Lung (tissue), 12 donors: ENCODE measurements around the gene EMC6. TPM values are rescaled to one million over a fixed set of nuclear protein-coding genes. Genes with fewer than 3 reads are reported as not detected.

ENCODE experiments used
- ATAC-seq: fragments of 200-7000 bp; cut with Tn5 transposase; one replicate; pipeline ENCODE4 v1.9.1; 2020; ENCODE audit warnings: moderate number of reproducible peaks; ENCODE audit not compliant: insufficient read depth, low FRiP score
- DNase-seq, 3 donors: peaks; one replicate each; pipeline ENCODE4 v3.0.0-alpha.2; 2013 to 2017
- H3K27ac ChIP-seq, 2 donors: one replicate each; pipeline ENCODE4 v1.5.1; 2013; ENCODE audit warnings: mild to moderate bottlenecking in 2 of 2, moderate library complexity in 2 of 2, control low read depth in 1 of 2, inconsistent platforms in 1 of 2, low read depth in 1 of 2, low read length in 1 of 2
- H3K27me3 ChIP-seq, 3 donors: one replicate each; pipeline ENCODE4 v1.5.1; 2013; ENCODE audit warnings: low read length in 2 of 3; ENCODE audit not compliant: control insufficient read depth in 3 of 3, insufficient read depth in 3 of 3
- H3K36me3 ChIP-seq, 4 donors: one replicate each; pipeline ENCODE4 v1.5.1; 2013; ENCODE audit warnings: low read length in 4 of 4, mild to moderate bottlenecking in 1 of 4, moderate library complexity in 1 of 4; ENCODE audit not compliant: control insufficient read depth in 4 of 4, insufficient read depth in 4 of 4
- H3K4me1 ChIP-seq, 5 donors: one replicate each; pipeline ENCODE4 v1.5.1; 2013; ENCODE audit warnings: low read length in 5 of 5, mild to moderate bottlenecking in 2 of 5, moderate library complexity in 1 of 5; ENCODE audit not compliant: control insufficient read depth in 5 of 5, insufficient read depth in 5 of 5
- H3K4me3 ChIP-seq: one replicate; pipeline ENCODE4 v1.5.1; 2013; ENCODE audit warnings: mild to moderate bottlenecking, control low read depth, moderate library complexity
- H3K9ac ChIP-seq, 2 donors: one replicate each; pipeline ENCODE4 v1.5.1; 2013; ENCODE audit warnings: low read length in 2 of 2, control low read depth in 1 of 2; ENCODE audit not compliant: insufficient read depth in 1 of 2
- H3K9me3 ChIP-seq, 4 donors: one replicate each; pipeline ENCODE4 v1.5.1; 2013; ENCODE audit warnings: low read length in 3 of 4, mild to moderate bottlenecking in 1 of 4, moderate library complexity in 1 of 4; ENCODE audit not compliant: control insufficient read depth in 4 of 4, insufficient read depth in 3 of 4
- CTCF ChIP-seq: IDR thresholded peaks from 2 replicates; pipeline ENCODE4 v1.5.1; 2012; ENCODE audit warnings: mild to moderate bottlenecking; ENCODE audit errors: control extremely low read depth, extremely low read depth
- WGBS, 2 donors: extraction: QIAGEN DNeasy Blood & Tissue Kit; methylation state at CpG; one replicate each; pipeline ENCODE4 v1.1.7; 2013; 5-methylcytosine and 5-hydroxymethylcytosine counted together
- polyA plus RNA-seq, 2 donors: library from polyadenylated mRNA; stranded (reverse); fragments of 200-250 nt; gene quantifications; one replicate each; pipeline ENCODE4 v1.2.1, GENCODE V29; 2013
- total RNA-seq, 2 donors: library from RNA; depleted of rRNA in 1 of 2; stranded (reverse); fragments of >200 nt in 1 of 2; gene quantifications; one replicate each; pipeline ENCODE4 v1.2.1, GENCODE V29; 2014 to 2021
- donor health status: control.
- donor health status: control.
- donor health status: Bipolar disorder and iron deficiency.
- donor health status: healthy.
- donor health status: DM: yes; HTN: yes; CAD: no.

EMC6 gene
- total and polyA plus RNA-seq, 4 donors = 10.9 to 93.4 (median 62.5) TPM

DNA sequence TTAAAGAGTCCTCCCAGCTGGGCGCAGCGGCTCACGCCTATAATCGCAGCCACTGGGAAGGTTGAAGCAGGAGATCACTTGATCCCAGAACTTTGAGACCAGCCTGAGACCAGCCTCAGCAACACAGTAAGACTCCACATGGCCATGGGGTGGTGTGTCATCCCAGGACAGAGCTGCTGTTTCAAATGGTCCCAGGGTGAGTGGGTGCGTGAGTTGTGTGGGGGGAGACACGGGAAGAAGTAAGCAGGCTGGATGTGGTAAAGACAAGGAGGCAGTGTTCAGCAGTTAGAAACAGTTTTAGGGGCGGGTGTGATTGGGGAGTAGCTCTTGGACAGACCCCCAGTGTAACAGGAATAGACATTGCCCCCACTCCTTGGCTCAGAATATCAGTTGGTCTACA, 36.3 kb upstream of the EMC6 start:
- WGBS, 2 donors = 97 to 98% methylated on average over 7 of the region's 7 CpGs
- no peak overlapping the region for H3K4me3 ChIP-seq
- H3K9me3 ChIP-seq = no peaks in the 10 kb centered on the region
- no peak overlapping the region for H3K9ac ChIP-seq
- DNase-seq = no peak
- H3K36me3 ChIP-seq = peaks cover 0 to 18% (median 5%) of the 10 kb centered on the region in 4 donors
- H3K27ac ChIP-seq = no peak overlapping the region
- TF ChIP-seq CTCF = no peak
- H3K4me1 ChIP-seq = peaks cover 0 to 8% (median 0%) of the 10 kb centered on the region in 5 donors
- no peaks in the 10 kb centered on the region for H3K27me3 ChIP-seq
- no peak for ATAC-seq

DNA sequence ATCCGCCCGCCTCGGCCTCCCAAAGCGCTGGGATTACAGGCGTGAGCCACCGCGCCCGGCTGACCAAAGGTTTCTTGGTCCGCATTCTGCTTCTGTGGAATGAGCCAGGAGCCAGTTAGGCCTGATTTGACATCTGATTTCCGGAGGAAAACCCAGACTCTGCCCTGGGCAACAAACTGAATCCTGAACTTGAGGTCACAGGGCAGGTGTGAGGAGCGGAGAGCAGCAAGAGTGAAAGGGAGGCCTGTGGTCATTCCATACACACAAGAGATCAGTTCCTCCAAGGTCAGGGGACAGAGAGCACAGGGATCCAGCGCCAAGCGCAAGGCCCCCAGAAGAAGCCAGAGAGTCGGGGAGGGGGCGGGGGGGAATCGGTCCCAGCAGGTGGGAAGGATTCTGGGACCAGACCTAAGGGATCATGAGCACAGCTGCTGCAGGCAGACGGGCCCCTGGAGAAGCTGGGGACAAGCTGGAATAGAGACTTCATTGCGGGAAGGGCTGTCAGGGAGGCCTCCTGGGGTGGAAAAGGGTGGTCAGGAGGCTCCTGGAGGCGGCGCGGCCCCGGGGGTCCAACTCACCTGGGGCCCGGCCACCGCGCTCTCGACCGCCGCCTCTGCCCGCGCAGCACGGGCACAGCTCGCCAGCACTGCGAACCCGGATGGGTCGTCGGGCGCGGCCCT, 33.0 kb upstream of the EMC6 start:
- H3K27ac ChIP-seq = peak overlapping the region; percentile 77 to 81

DNA sequence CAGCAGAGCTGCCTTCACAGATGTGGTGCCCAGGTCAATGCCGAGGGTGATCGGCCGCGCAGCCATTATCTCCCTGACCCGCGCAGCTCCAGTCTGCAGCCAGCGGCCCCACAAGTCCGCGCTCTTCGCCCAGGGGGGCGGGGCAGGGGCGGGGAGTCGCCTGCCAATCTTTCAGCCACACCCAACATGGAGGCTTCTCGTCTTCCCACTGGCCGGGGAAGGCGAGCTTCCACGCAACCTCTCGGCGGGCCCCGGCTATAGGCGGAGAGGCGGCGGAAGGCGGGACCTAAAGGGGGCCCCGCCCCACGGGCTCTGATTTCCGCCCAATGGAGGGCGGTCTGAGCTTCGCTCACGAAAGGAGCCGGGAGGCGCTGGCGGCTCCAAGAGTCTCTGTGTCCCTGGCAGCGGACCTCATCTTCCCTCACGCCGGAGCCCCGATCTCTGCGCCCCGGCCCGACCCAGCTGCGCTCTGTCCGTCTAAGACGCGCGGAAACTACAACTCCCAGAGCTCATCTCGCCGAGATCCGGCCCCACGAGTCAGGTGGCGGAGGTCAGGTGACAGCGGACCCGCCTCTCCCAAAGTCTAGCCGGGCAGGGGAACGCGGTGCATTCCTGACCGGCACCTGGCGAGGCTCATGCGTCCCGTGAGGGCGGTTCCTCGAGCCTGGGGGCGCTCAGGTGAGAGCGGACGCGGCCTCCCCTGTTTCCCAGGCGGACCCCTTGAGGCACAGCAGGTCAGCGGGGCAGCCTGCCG, 32.3 kb upstream of the EMC6 start, which contains the start of the genes CTNS and SHPK:
Gene CTNS (plus strand): TSS at position 607 of the 754 bp plus-strand sequence. CDS start 3,447 bp downstream, outside the sequence.
Gene SHPK (minus strand): TSS at position 97 of the 754 bp plus-strand sequence. CDS start 31 bp downstream, at position 66.
- peak within 1 kb of the TSS; percentile 95 for H3K4me3 ChIP-seq
- H3K27ac ChIP-seq = peak within 1 kb of the TSS; percentile 98 to 100
- TF ChIP-seq CTCF = no peak
- peak; percentile 98 for DNase-seq
- no peaks in the 10 kb centered on the region for H3K9me3 ChIP-seq
- peaks cover 0 to 12% (median 5%) of the 10 kb centered on the region in 4 donors for H3K36me3 ChIP-seq
- H3K9ac ChIP-seq = peak within 1 kb of the TSS; percentile 37 to 76
- H3K27me3 ChIP-seq = no peaks in the 10 kb centered on the region
- peak; percentile 98 for ATAC-seq
- 0% methylated on average over 68 of the region's 68 CpGs for WGBS, 2 donors
- peaks cover 0 to 17% (median 0%) of the 10 kb centered on the region in 5 donors for H3K4me1 ChIP-seq

More for the DNA sequence above, 33.0 kb upstream of the EMC6 start:
- no peaks in the 10 kb centered on the region for H3K9me3 ChIP-seq
- H3K36me3 ChIP-seq = peaks cover 0 to 9% (median 5%) of the 10 kb centered on the region in 4 donors
- no peak for ATAC-seq
- H3K4me3 ChIP-seq = peak overlapping the region; percentile 95
- peak in 1 of 3 donors; percentile 15 for DNase-seq
- no peaks in the 10 kb centered on the region for H3K27me3 ChIP-seq
- peak overlapping the region; percentile 37 to 76 for H3K9ac ChIP-seq
- WGBS, 2 donors = 21 to 37% methylated on average over 22 to 38 of the region's 38 CpGs
- TF ChIP-seq CTCF = no peak
- H3K4me1 ChIP-seq = peaks cover 0 to 13% (median 0%) of the 10 kb centered on the region in 5 donors
